Stimulated activated CD4-positive, alpha-beta T cell treated with anti-CD3 and anti-CD28 coated beads, Interleukin-15, amount 100 ng/mL, for 48 hours (primary cell): Measurements from ENCODE around the gene SHISA7.
"Not testable (repeated sequence)": the region's sequence is repeated elsewhere in the genome, so short reads cannot be mapped to it uniquely, and the experiment has no call there.

ENCODE experiments used
- DNase-seq, 2 donors: peaks; one replicate each; pipeline ENCODE4 v3.0.0-alpha.2; 2020; ENCODE audit warnings: low read depth in 2 of 2

The SHISA7 gene

DNA sequence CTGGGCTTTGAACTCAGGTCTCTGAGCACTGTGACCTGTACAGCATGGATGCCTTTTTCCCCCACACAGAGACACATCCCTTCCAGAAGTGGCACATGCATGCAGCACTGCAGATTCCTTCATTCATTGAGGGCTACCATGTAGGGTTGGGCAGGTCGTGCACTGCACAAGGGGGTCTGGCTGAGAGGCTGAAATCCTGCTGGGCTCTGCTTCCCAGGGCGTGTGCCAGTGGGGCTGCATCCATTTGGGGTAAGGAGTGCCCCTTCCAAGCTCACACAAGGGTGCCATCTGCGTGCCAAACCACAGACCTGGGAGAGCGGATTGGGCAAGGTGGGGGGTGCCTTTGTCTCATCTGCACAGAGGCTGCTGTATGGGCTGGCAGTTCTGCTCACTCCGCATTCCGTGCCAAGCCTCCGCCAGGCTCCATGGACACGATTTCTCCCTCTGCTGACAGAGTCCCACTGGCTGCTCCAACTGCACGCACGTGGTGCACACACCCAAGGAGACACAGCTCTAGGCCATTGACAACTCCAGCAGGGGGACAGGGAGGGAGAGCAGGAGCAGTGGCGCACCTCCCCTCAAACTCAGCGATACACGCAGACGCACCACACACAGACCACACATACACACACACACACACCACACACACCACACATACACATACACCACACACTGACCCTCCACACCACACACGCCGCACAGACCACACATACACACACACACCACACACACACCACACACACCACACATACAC lies 4.5 kb upstream of the SHISA7 start:
- no peak for DNase-seq

DNA sequence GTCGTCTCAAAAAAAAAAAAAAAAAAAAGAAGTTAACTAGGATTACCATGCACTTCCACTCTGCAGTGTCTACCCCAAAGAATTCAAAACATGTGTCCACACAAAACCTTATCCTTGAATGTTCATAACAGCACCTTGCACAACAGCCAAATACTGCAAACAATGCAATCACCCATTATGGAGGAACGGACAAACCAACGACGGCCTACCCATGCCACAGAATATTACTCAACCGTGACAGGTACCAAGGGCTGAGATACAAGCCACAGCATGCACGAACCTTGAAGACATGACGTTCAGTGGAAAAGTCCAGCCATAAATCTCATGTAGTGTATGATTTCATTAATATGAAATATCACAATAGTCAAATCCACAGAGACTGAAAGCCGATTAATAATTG lies 3.0 kb upstream of the SHISA7 start:
- DNase-seq = no peak

DNA sequence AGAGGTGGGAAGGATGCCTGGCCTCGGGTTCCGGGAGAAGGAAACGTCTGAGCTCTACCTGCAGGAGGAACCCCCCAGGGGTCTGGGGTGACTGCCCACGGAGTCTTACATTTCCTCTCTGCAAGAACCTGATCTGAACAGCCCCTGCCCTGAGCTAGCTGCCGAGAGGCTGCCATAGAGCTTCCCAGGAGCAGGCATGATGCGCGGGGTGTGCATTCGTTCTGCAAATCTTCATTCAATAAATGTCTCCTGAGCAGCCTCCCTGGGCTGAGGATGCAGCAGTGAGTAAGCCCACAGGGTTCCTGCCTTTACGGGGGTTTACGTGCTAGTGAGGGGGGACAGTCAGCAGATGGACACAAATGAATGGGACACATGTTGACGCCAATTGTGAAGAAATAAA lies 1.5 kb upstream of the SHISA7 start:
- no peak for DNase-seq

DNA sequence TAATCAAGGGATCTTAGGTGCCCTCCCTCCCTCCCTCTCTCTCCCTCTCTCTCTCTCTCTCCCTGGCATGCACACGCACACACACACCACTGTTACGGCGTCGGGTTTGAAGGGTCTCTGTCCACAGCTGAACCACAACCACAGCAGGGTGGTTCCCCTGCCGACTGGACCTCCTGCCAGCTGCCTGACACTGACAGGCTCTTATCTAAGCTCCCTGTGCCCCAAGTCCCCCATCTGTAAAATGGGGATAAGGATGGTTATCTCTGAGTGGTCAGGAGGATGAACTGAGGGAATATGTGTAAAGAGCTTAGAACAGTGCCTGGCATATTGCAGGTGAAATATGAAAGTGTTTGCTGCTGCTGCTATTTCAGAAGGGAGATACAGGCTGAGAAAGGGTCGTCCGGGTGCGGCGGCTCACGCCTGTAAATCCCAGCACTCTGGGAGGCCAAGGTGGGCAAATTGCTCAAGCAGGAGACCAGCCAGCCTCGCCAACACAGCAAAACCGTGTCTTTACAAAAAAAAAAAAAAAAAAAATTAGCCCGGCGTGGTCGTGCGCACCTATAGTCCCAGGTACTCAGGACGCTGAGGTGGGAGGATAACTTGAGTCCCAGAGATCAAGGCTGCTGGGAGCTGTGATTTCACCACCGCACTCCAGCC lies 852 bp upstream of the SHISA7 start:
- DNase-seq = no peak

DNA sequence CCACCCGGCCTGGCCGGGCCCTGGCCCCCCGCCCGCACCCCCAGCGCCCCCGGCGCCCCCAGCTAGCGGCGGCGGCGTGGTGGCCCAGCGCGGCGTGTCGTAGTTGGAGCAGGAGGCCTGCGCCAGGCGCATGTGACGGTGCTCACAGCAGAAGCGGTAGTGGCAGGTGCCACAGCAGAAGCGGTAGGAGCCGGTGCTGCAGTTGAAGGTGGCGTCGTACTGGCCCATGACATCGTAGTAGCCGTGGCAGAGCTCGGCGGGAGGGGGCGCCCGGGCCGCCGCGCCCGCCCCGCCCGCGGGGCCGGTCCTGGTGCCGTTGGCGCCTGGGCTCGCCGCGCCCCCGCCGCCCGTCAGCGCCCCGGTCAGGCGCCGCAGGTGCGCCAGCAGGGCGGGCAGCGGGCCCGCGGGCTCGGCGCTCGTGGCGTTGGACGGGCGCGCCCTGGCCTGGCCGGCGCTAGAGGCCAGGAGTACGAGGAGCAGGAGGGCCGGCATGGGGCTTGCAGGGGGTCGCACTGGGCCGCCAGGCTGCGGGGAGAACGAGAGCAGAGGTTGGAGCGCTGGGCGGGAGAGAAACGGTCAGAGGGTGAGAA lies 633 bp downstream of the SHISA7 start:
- DNase-seq = no peak

DNA sequence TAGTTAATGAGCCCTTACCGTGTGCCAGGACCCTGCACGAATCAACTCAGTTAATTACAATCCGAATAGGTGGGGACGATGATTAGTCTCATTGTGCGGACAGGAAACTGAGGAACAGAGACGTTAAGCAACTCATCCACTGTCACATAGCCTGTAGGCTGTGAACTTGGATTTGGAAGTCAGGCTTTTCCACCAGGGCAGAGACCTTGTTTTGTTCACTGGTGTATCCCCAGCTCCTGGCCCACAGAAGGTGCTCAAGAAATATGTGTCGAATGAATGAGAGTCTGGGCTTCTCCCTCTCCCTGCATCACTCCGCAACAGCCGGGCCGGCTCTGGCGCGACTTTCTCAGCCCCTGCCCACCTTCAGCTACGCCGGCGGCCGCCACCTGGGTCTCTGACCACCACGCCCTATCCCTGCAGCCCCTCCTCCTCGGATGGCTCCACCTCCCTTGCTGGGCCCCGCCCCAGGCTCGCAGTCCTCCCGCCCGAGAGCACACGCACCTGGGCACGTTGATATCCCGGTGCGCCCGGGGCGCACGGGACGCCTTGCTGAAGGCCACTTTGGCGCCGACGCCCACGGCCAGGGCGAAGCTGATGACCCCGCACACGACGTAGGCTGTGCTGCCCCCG lies 1.3 kb downstream of the SHISA7 start:
- DNase-seq = no peak

DNA sequence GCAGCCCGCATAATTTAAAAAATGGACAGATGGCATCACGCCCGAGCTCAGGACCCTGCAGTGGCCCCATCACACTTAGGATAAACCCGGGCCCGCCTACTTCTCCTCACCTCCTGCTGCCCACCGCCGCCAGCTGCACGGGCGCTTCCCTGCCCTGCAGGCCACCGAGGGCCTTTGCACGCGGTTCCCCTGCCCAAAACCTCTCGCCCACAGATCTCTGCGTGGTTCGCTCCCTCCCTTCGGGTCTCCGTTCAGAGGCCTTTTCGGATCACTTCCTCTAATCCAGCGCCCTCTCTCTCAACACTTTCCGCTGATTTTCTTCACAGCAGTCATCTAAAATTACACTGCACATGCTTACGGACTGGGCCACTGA lies 1.8 kb downstream of the SHISA7 start:
- DNase-seq = no peak

DNA sequence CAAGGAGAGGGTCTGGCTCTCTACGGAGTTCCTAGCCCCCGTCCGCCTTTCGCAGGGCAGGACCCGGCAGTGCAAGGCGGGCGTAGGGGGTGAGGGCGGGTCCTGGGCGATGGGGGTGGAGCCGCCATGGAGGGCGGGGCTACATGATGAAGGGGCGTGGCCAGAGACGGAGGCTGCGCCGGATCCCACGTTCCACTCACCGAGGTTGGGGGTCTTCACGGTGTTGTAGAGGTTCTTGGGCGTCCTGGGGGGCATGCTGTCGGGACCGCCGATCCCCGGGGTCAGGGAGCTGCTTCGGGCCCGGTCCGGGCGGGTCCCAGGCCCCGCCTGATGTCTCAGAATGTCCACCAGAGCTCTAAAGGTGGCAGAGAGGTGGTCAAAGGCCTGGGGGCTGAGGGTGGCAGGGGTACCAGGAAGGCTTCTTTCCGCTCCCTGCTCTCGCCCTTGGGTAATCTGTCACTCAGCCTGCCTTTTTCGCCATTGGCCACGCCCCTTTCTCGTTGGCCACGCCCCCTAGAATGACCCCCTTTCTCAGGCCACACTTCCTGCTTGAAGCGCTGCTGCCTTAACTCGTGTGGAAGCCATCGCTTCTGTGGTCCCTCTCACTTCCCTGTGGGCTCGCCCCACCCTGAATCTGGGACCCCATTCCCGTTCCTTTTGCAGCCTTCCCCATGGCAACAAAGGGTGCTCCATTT lies 2.5 kb downstream of the SHISA7 start:
- no peak for DNase-seq

DNA sequence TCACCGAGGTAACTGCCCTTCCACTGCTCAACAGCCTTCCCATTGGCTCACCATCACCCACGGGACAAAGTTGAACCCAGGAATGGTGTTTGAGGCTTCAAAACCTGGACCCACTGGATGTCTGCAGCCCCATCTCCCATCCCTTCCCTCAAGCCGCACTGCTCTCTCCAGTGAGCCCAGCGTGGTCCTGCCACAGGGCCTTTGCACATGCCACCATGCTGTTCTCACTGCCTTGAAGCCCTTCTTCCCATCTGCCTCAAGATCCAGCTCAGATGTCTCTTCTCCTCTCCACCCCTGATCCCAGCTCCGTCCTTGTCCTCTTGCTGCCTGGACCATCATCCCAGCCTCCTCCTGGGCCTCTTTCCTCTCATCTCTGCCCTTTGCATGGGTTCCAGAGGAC lies 4.0 kb downstream of the SHISA7 start:
- DNase-seq = no peak

DNA sequence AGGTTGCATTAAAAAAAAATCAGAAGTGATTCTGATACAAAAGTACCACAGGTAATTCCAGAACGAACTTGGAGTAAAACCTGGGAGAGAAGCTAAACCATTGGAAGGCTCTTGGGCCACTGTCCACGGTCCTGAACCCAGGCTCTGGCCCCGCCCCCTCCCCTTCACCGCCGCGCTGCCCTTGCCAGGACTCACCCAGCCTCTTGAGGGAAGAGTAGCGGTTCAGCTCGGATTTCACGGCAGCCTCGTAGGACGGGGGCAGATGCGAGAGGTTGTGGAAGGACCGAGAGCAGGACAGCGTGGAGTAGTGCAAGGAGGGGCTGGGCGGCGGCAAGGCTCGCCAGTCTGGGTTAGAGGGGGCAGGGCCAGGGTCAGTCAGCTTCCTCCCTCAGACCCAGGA lies 5.7 kb downstream of the SHISA7 start:
- no peak for DNase-seq

DNA sequence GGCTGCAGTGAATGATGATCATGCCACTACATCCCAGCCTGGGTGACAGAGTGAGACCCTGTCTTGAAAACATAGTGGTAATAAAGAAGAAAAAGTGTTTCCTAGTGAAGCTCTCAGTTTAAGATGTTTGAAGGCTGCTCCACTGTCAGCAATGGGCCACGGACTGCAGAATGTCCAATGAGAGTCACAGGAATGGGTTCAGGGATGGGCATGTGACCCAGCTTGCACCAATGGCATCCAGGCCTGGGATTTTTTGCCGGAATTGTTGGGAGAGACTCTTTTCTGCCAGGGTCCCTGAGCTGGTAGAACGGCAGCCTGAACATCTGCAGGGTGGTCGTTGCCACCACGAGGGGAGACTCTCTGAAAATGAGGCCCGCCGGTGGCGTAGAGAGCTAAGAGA lies 6.3 kb downstream of the SHISA7 start:
- DNase-seq = no peak

DNA sequence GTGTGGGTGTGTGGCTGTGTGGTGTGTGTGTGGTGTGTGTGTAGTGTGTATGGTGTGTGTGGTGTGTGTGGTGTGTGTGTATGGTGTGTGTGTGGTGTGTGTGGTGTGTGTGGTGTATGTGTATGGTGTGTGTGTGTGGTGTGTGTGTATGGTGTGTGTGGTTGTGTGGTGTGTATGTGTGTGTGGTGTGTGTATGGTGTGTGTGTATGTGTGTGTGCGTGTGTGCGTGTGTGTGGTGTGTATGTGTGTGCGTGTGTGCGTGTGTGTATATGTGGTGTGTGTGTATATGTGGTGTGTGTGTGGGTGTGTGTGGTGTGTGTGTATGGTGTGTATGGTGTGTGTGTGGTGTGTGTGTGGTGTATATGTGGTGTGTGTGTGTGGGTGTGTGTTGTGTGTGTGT lies 8.1 kb downstream of the SHISA7 start:
- no peak for DNase-seq

DNA sequence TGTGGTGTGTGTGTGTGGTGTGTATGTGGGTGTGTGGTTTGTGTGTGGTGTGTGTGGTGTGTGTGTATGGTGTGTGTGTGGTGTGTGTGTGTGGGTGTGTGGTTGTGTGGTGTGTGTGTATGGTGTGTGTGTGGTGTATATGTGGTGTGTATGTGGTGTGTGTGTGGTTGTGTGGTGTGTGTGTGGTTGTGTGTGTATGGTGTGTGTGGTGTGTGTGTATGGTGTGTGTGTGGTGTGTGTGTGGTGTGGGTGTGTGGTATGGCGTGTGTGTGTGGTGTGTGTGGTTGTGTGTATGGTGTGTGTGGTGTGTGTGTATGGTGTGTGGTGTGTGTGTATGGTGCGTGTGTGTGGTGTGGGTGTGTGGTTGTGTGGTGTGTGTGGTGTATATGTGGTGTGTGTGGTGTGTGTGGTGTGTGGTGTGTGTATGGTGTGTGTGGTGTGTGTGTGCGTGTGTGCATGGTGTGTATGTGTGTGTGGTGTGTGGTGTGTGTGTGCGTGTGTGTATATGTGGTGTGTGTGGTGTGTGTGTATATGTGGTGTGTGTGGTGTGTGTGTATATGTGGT lies 8.7 kb downstream of the SHISA7 start:
- no peak for DNase-seq

DNA sequence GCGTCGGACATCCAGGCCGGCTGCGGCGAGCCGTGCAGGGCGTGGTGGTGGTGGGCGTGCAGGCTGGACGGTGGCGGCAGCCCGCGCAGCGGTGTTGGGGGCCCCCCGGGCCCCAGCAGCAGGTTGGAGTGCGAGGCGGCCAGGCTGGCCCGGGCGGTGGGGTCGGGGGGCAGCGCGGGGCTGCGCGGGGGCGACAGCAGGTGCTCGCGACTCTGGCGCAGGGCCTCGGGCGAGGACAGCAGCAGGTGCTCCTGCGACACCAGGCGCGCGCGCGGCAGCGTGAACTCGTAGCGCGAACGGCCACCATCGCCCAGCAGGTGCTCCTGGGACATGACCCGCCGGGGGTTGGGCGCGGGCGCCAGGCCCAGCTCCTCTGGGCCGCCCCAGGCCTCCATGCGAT lies 9.8 kb downstream of the SHISA7 start:
- DNase-seq = no peak

DNA sequence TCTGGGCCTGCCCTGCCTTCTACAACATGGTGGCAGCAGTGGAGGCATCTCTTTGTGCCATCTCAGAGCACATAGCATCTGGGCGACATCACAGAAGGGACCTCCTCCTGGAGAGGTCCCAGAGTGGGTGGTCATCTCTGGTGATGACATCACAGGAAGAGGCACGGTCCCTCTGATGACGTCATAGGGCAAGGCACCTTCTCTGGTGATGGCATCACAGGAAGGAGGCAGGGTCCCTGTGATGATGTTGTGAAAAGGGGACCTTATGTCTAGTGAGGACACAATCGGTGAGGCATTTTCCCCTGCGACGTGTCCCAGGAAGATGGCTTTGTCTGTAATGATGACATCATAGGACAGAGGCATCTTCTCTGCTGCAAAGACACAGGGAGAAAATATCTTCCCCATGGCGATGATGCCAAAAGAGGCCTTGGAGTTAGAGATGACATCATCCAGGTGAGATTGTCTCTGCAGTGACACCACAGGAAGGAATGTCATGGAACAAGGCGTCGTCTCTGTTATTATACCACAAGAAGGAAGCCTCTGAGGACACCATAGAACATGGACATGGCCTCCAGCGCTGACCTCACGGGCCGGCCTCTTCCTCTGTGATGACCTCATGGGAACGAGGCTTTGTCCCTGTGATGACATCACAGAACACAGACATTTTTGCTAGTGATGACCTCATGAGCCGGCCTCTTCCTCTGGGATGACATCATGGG lies 10.7 kb downstream of the SHISA7 start:
- no peak for DNase-seq

DNA sequence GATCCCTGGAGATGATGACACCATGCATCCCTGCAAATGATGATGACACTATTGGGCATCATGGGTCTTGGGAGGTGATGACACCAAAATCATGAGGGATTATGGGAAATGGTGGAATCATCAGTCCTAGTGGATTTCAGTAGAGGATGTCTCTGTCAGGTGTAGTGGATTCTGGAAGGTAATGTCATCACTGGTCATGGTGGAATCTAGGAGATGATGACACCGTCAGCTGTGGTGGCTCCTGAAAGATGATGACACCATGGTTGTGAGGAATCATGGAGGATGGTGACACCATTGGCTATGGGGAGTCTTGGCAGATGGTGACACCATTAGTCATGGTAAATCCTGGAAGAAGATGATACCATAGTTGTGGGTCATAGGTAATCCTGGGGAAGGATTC lies 11.9 kb downstream of the SHISA7 start:
- no peak for DNase-seq

DNA sequence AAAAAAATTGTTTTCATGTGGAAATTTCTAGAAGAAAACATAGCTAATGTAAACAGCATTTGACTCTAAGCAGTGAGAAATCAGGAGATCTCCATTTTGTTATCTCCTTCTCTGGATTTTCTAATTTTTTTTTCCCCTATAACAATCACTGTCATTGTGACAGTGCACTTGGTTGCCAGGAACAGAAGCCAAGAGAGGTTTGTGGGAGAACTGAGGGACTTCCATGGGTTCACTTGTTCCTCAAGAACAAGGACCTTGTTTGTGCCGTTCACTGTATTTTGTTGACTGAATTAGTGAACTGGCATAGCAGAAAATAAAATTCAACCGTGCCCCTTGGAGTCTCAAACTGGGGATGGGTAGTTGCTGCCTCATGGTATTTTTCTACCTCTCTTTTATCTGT lies 17.1 kb downstream of the SHISA7 start:
- no peak for DNase-seq

DNA sequence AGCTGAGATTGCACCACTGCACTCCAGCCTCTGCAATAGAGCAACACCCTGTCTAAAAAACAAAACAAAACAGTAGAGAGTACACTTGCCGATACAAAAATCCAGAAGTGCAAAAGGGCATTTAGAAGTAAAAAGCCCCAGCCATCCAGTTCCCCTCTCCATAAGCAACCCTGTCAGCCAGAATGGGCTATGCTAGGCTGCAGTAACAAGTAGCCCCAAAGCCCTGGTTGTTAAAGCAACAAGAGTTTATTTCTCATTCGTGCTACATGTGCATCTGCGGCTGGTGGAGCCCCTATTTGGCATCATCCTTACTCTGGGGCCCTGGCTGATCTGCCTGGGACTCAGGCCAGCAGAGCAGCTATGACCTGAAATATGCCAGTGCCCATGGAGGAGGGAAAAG lies 18.6 kb downstream of the SHISA7 start:
- DNase-seq = no peak

DNA sequence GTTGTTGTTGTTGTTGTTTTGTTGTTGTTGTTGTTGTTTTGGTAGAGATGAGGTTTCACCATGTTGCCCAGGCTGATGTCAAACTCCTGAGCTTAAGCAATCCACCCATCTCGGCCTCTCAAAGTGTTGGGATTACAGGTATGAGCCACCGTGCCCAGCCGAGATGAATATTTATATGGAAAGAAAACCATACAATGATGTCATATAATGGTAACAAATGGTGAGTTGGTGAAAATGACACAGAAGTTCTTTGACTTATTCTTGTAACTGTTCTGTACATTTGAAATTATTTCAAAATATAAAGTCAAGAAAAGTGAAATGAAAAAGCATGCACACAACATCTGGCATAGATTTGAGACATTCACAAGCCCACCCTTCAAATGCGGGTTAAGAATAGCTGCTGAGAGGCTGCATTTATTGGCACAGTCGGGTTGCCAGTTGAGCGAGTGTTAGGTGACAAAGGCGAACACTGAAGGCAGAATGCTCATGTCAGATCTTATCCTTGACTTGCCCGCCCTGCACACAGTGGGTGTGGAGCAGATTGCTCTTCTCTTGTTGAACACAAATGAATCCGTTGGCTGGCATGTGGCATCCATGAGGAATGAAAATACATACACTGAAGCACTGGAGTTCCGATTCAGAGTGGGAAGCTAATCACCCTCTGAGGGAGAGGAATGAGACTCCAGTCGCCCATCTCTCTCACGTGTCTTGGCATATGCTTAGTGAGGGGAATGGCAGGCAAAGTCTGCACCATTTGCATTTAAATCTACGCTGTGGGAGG lies 19.7 kb downstream of the SHISA7 start:
- no peak for DNase-seq

DNA sequence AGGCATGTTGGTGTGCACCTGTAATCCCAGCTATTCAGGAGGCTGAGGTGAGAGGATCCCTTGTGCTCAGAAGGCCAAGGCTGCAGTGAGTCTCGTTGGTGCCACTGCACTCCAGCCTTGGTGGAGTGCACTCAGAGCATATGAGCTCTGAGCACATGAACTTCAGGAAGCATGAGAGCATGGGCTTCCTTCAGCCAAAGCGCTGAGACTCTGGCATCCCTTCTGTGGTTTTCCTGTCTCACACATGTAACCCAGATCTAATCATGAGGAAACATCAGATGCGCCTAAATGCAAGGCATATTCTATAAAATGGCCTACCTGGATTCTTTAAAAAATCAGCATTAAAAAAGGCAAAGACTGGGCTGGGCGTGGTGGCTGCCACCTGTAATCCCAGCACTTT lies 21.8 kb downstream of the SHISA7 start:
- DNase-seq = not testable (repeated sequence)
